ENCODE results near the gene KLF6. TPM values are rescaled to one million over a fixed set of nuclear protein-coding genes. Genes with fewer than 3 reads are reported as not detected.

KLF6 gene
- total and polyA plus RNA-seq, 11 donors, result 15.2 to 106 (median 52.2) TPM

DNA sequence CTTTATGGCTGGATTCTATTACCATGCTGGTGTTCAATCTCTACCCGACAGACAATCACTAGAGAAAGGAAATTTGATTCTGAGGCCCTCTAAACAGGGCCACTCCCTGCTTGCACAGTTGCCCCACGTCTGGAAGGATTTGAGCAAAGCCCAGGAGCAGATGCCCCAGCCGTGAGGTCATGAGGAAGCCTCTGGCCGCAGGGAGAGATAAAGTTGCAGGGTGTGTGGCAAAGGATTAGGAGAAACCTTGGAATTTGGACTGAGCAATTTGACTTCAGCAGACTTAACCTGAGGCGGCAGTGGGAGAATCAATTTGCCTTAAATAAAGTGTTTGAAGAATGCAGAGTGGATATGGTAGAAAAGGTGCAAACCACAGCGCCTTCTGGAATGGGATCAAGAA, 40.2 kb upstream of the KLF6 start:
- TF ChIP-seq, protein P1, sequence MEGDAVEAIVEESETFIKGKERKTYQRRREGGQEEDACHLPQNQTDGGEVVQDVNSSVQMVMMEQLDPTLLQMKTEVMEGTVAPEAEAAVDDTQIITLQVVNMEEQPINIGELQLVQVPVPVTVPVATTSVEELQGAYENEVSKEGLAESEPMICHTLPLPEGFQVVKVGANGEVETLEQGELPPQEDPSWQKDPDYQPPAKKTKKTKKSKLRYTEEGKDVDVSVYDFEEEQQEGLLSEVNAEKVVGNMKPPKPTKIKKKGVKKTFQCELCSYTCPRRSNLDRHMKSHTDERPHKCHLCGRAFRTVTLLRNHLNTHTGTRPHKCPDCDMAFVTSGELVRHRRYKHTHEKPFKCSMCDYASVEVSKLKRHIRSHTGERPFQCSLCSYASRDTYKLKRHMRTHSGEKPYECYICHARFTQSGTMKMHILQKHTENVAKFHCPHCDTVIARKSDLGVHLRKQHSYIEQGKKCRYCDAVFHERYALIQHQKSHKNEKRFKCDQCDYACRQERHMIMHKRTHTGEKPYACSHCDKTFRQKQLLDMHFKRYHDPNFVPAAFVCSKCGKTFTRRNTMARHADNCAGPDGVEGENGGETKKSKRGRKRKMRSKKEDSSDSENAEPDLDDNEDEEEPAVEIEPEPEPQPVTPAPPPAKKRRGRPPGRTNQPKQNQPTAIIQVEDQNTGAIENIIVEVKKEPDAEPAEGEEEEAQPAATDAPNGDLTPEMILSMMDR (IDR thresholded peaks at IDR 0.05), result no peak
- TF ChIP-seq POLR2A (IDR thresholded peaks at IDR 0.05), result no peak
- H3K36me3 ChIP-seq, result no peaks in the 10 kb centered on the region
- DNase-seq (no peak), ATAC-seq (peak in 1 of 4 donors; percentile 34)
- H3K27ac ChIP-seq, result peak overlapping the region in 6 of 12 donors; percentile 21 to 67 (median 56)
- H3K9me3 ChIP-seq, result no peaks in the 10 kb centered on the region
- H3K4me1 ChIP-seq, result peaks cover 0 to 28% (median 10%) of the 10 kb centered on the region in 12 donors
- 67 to 76% (median 70%) methylated on average over 6 of the region's 6 CpGs for WGBS, 4 donors
- intact Hi-C loops (cut with DNase I), result no loop called here
- no peak overlapping the region for H3K4me3 ChIP-seq
- H3K27me3 ChIP-seq, result no peaks in the 10 kb centered on the region

DNA sequence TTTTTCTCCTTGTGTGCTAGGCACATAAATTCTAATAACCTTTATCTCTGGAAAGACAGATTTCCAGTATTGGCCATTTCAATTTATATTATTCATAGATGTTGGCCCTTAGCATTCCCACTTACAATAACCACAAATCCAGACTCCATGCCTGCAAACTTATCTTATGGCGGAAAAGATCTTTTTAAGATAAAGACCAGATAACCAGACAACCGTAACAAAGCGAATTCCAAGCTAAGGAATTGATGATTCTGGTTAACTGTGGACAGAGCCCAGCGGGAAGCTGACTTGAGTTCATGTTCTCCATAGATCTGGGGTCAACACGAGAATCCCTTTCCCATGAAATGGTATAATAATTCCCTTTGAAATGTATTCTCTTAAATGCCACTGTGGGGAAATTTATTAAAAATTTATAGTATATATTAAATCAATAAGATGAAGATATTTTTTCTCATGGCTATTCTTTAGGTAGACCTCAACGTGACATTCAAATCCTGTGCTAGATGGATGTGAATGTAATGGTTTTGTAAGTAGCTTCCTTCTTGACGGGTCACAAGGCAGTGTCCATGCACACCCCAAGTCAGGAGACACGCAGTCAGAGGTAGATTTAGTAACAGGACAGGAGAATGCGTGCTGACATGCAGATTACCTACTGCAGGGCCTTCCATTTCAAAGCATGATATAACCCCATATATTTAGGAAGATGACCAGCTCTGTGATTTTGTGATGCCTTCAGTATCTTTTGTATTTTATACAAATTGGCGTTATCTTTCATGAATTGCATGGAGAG, 37.7 kb upstream of the KLF6 start:
- intact Hi-C loops (cut with DNase I), result no loop called here
- no peak overlapping the region for H3K27ac ChIP-seq
- ATAC-seq (no peak), DNase-seq (no peak)
- WGBS, 4 donors, result 94% methylated on average over 10 of the region's 10 CpGs
- TF ChIP-seq, protein P1 (IDR thresholded peaks at IDR 0.05), result no peak
- TF ChIP-seq POLR2A (IDR thresholded peaks at IDR 0.05), result no peak
- H3K9me3 ChIP-seq, result no peaks in the 10 kb centered on the region
- no peaks in the 10 kb centered on the region for H3K36me3 ChIP-seq
- H3K4me3 ChIP-seq, result no peak overlapping the region
- peaks cover 0 to 11% (median 0%) of the 10 kb centered on the region in 12 donors for H3K4me1 ChIP-seq
- no peaks in the 10 kb centered on the region for H3K27me3 ChIP-seq

DNA sequence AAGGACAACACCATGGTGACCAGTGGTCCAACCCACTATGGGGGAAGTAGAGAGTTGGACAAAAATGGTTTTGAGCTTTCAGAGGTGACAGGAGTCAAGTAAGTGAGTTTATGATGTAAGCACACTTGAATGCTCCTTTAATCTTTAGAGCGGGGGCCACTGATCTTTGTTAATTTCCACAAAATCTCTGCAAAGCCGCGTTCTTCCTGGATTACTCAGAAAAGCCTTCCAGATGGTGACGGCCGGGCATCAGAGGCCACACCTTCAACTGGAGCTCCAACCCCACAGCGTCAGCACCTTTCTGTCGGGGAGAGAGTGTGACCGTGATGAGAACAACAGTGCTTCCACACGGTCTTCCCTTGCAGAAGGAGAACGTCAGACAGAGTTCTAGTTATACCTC, 35.2 kb upstream of the KLF6 start:
- Histone ChIP-seq H3K27me3 (no peaks in the 10 kb centered on the region), H3K4me1 (peaks cover 0 to 1% (median 0%) of the 10 kb centered on the region in 12 donors), H3K4me3 (no peak overlapping the region), H3K36me3 (no peaks in the 10 kb centered on the region), H3K9me3 (no peaks in the 10 kb centered on the region), H3K27ac (no peak overlapping the region)
- 88 to 92% (median 90%) methylated on average over 10 of the region's 10 CpGs for WGBS, 4 donors
- ATAC-seq (no peak), DNase-seq (no peak)
- TF ChIP-seq POLR2A (IDR thresholded peaks at IDR 0.05), result no peak
- TF ChIP-seq, protein P1 (IDR thresholded peaks at IDR 0.05), result no peak
- intact Hi-C loops (cut with DNase I), result no loop called here

DNA sequence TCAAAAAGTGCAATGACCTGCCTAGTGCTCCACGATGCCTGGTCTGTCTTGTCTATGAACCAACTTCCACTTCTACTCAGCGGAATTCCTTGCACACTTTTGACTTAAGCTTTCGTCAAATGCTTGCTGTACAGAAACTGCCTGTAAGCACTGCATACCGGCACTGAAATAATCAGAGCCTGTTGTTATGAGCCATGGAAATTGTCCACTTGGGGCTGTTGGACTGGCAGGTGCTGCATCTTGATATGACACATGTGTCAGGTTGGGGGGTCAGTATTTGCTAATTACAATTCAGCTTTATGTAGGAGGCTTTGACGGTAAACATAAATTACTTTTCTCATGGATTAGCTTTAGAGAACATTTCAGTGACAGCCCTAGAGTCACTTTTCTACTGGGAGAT, 32.0 kb upstream of the KLF6 start:
- ATAC-seq, result peak in 1 of 4 donors; percentile 12
- WGBS, 4 donors, result 51 to 63% (median 59%) methylated on average over 5 of the region's 5 CpGs
- DNase-seq, result no peak
- no peak overlapping the region for H3K4me3 ChIP-seq
- H3K9me3 ChIP-seq, result no peaks in the 10 kb centered on the region
- peaks cover 0 to 6% (median 3%) of the 10 kb centered on the region in 12 donors for H3K4me1 ChIP-seq
- intact Hi-C loops (cut with DNase I), result loop anchor here in 1 of 10 donors (10.0 kb wide), 1 partner anchor 258 kb away; no protein-coding TSS in a partner anchor
- H3K36me3 ChIP-seq, result no peaks in the 10 kb centered on the region
- no peaks in the 10 kb centered on the region for H3K27me3 ChIP-seq
- TF ChIP-seq, protein P1 (IDR thresholded peaks at IDR 0.05), result no peak
- no peak for TF ChIP-seq POLR2A (IDR thresholded peaks at IDR 0.05)
- H3K27ac ChIP-seq, result no peak overlapping the region

Data from heart left ventricle (tissue), 16 donors.